OCI-LY1 (cell line): Measurements from ENCODE around the gene EFHC2.

ENCODE experiments used
- H2AFZ ChIP-seq: fragments of 200-600 bp; sonication (generic), shearing (Covaris generic); 2 replicates; pipeline ENCODE4 v1.6.0; 2014; ENCODE audit warnings: antibody characterized with exemption, mild to moderate bottlenecking, low read length
- H3F3A ChIP-seq: fragments of 200-600 bp; sonication (generic), shearing (Covaris generic); 2 replicates; pipeline ENCODE4 v1.6.0; 2014; ENCODE audit warnings: mild to moderate bottlenecking, antibody characterized with exemption, low read length, moderate library complexity; ENCODE audit not compliant: insufficient read depth
- H3K27ac ChIP-seq: fragments of 200-600 bp; sonication (generic); 2 replicates; pipeline ENCODE4 v1.5.1; 2014; ENCODE audit warnings: low read length, mixed run types, mild to moderate bottlenecking, low read depth; ENCODE audit not compliant: poor library complexity, severe bottlenecking
- H3K27me3 ChIP-seq: fragments of 200-600 bp; sonication (generic); 2 replicates; pipeline ENCODE4 v1.6.0; 2014; ENCODE audit warnings: antibody characterized with exemption, mild to moderate bottlenecking, low read length, moderate library complexity; ENCODE audit not compliant: insufficient read depth
- H3K36me3 ChIP-seq: fragments of 200-600 bp; sonication (generic); 2 replicates; pipeline ENCODE4 v1.6.1; 2014; ENCODE audit warnings: mild to moderate bottlenecking, antibody characterized with exemption, low read length, moderate library complexity, mixed read lengths; ENCODE audit not compliant: insufficient read depth
- H3K4me1 ChIP-seq: fragments of 200-600 bp; sonication (generic); 2 replicates; pipeline ENCODE4 v1.5.1; 2014; ENCODE audit warnings: mild to moderate bottlenecking, low read length, moderate library complexity; ENCODE audit not compliant: insufficient read depth, severe bottlenecking
- H3K4me2 ChIP-seq: fragments of 200-600 bp; sonication (generic), shearing (Covaris generic); 2 replicates; pipeline ENCODE4 v1.6.1; 2014; ENCODE audit warnings: low read length
- H3K4me3 ChIP-seq: fragments of 200-600 bp; sonication (generic); 2 replicates; pipeline ENCODE4 v1.5.1; 2014; ENCODE audit warnings: low read length, low read depth, mild to moderate bottlenecking, mixed read lengths; ENCODE audit not compliant: poor library complexity, severe bottlenecking
- H3K79me2 ChIP-seq: fragments of 200-600 bp; shearing (Covaris generic); 2 replicates; pipeline ENCODE4 v1.6.1; 2016; ENCODE audit warnings: mixed run types, low read length, mixed read lengths; ENCODE audit not compliant: insufficient read depth
- H3K9ac ChIP-seq: fragments of 200-600 bp; sonication (generic), shearing (Covaris generic); 2 replicates; pipeline ENCODE4 v1.6.1; 2014; ENCODE audit warnings: mild to moderate bottlenecking, low read length, mixed read lengths
- H3K9me2 ChIP-seq: fragments of 200-600 bp; sonication (generic), shearing (Covaris generic); 2 replicates; pipeline ENCODE4 v1.6.1; 2014; ENCODE audit warnings: low read depth, mild to moderate bottlenecking, low read length, mixed read lengths
- H3K9me3 ChIP-seq: fragments of 200-600 bp; shearing (Covaris generic); 2 replicates; pipeline ENCODE4 v1.6.1; 2014; ENCODE audit warnings: low read length, mixed read lengths
- H4K20me1 ChIP-seq: fragments of 200-600 bp; sonication (generic), shearing (Covaris generic); 2 replicates; pipeline ENCODE4 v1.6.0; 2016; ENCODE audit warnings: mild to moderate bottlenecking, low read length; ENCODE audit not compliant: insufficient read depth
- CTCF ChIP-seq: fragments of 200-600 bp; sonication (generic), shearing (Covaris generic); IDR thresholded peaks from 2 replicates; pipeline ENCODE4 v1.5.1; 2017; ENCODE audit warnings: mild to moderate bottlenecking, antibody characterized with exemption, low read length, moderate library complexity, mixed read lengths
- EZH2 ChIP-seq: fragments of 200-600 bp; sonication (generic), shearing (Covaris generic); IDR thresholded peaks from 2 replicates; pipeline ENCODE4 v1.8.0; 2017; ENCODE audit warnings: borderline replicate concordance, mixed run types, mild to moderate bottlenecking, antibody characterized with exemption, low read length, moderate library complexity, mixed read lengths

Gene EFHC2

GRCh38 chrX:44317181-44317580, 26.3 kb downstream of the EFHC2 start:
- H3K27me3 ChIP-seq: no peaks in the 10 kb centered on the region
- H3K4me3 ChIP-seq: no peak overlapping the region
- H3K4me2 ChIP-seq: no peak overlapping the region
- no peaks in the 10 kb centered on the region for H3K9me2 ChIP-seq
- H3K4me1 ChIP-seq: no peaks in the 10 kb centered on the region
- no peaks in the 10 kb centered on the region for H3K79me2 ChIP-seq
- H4K20me1 ChIP-seq: no peaks in the 10 kb centered on the region
- H2AFZ ChIP-seq: no peak overlapping the region
- H3K27ac ChIP-seq: no peak overlapping the region
- H3K36me3 ChIP-seq: no peaks in the 10 kb centered on the region
- H3F3A ChIP-seq: no peaks in the 10 kb centered on the region
- H3K9ac ChIP-seq: no peak overlapping the region
- no peak for TF ChIP-seq EZH2
- H3K9me3 ChIP-seq: no peaks in the 10 kb centered on the region

GRCh38 chrX:44314808-44315207, 28.7 kb downstream of the EFHC2 start:
- no peak overlapping the region for H3K4me2 ChIP-seq
- no peak overlapping the region for H3K9ac ChIP-seq
- no peaks in the 10 kb centered on the region for H3K27me3 ChIP-seq
- no peak overlapping the region for H2AFZ ChIP-seq
- no peak overlapping the region for H3K27ac ChIP-seq
- no peaks in the 10 kb centered on the region for H3K79me2 ChIP-seq
- no peaks in the 10 kb centered on the region for H3K9me2 ChIP-seq
- no peak for TF ChIP-seq CTCF
- no peak for TF ChIP-seq EZH2
- no peaks in the 10 kb centered on the region for H3K4me1 ChIP-seq
- H3F3A ChIP-seq: no peaks in the 10 kb centered on the region
- H3K4me3 ChIP-seq: no peak overlapping the region
- no peaks in the 10 kb centered on the region for H3K36me3 ChIP-seq
- no peaks in the 10 kb centered on the region for H3K9me3 ChIP-seq
- no peaks in the 10 kb centered on the region for H4K20me1 ChIP-seq

- no peak overlapping the region for H3K9ac ChIP-seq
- H3K36me3 ChIP-seq: no peaks in the 10 kb centered on the region
- H2AFZ ChIP-seq: no peak overlapping the region
- H3K9me3 ChIP-seq: no peaks in the 10 kb centered on the region
- no peaks in the 10 kb centered on the region for H3K79me2 ChIP-seq
- H3K4me1 ChIP-seq: no peaks in the 10 kb centered on the region
- no peaks in the 10 kb centered on the region for H3K27me3 ChIP-seq
- H3K4me3 ChIP-seq: no peak overlapping the region
- TF ChIP-seq CTCF (no peak), EZH2 (no peak)
- H3F3A ChIP-seq: no peaks in the 10 kb centered on the region
- no peak overlapping the region for H3K4me2 ChIP-seq
- no peak overlapping the region for H3K27ac ChIP-seq
- H4K20me1 ChIP-seq: no peaks in the 10 kb centered on the region
- no peaks in the 10 kb centered on the region for H3K9me2 ChIP-seq
Measured at GRCh38 chrX:44314259-44314734, 29.2 kb downstream of the EFHC2 start.

- TF ChIP-seq EZH2: no peak
- TF ChIP-seq CTCF: no peak
- H3K4me3 ChIP-seq: no peak overlapping the region
Measured at GRCh38 chrX:44312421-44312820, 31.1 kb downstream of the EFHC2 start.

More at GRCh38 chrX:44312421-44312820, 31.1 kb downstream of the EFHC2 start:
- no peaks in the 10 kb centered on the region for H3K4me1 ChIP-seq
- H3K9me2 ChIP-seq: no peaks in the 10 kb centered on the region
- H3K36me3 ChIP-seq: no peaks in the 10 kb centered on the region
- no peaks in the 10 kb centered on the region for H3K9me3 ChIP-seq
- no peaks in the 10 kb centered on the region for H3F3A ChIP-seq
- H4K20me1 ChIP-seq: no peaks in the 10 kb centered on the region
- H3K9ac ChIP-seq: no peak overlapping the region
- H2AFZ ChIP-seq: no peak overlapping the region
- H3K79me2 ChIP-seq: no peaks in the 10 kb centered on the region
- no peak overlapping the region for H3K4me2 ChIP-seq
- H3K27me3 ChIP-seq: no peaks in the 10 kb centered on the region
- no peak overlapping the region for H3K27ac ChIP-seq
